ENCODE data around the gene RAD51B.

Gene RAD51B

GRCh38 chr14:68103853-68104252 is 284.3 kb downstream of the RAD51B start:
- TF ChIP-seq CTCF (IDR thresholded peaks at IDR 0.05; ENCODE audit: low read depth, low read length, missing control alignments): no peak
- no peak overlapping the region for H3K4me3 ChIP-seq (ENCODE audit: low read depth, low read length)

GRCh38 chr14:68104518-68104917 is 284.9 kb downstream of the RAD51B start:
- H3K4me3 ChIP-seq (ENCODE audit: low read depth, low read length): no peak overlapping the region
- no peak for DNase-seq (ENCODE audit: low read depth)
- TF ChIP-seq CTCF (IDR thresholded peaks at IDR 0.05; ENCODE audit: low read depth, low read length, missing control alignments): no peak

More at GRCh38 chr14:68103853-68104252, 284.3 kb downstream of the RAD51B start:
- no peak for DNase-seq (ENCODE audit: low read depth)

- no peak for TF ChIP-seq CTCF (IDR thresholded peaks at IDR 0.05; ENCODE audit: low read depth, low read length, missing control alignments)
- H3K4me3 ChIP-seq (ENCODE audit: low read depth, low read length): no peak overlapping the region
- no peak for DNase-seq (ENCODE audit: low read depth)
Measured at GRCh38 chr14:68105816-68106215, 286.2 kb downstream of the RAD51B start.

GRCh38 chr14:68106456-68106855 is 286.9 kb downstream of the RAD51B start:
- no peak overlapping the region for H3K4me3 ChIP-seq (ENCODE audit: low read depth, low read length)
- no peak for TF ChIP-seq CTCF (IDR thresholded peaks at IDR 0.05; ENCODE audit: low read depth, low read length, missing control alignments)
- DNase-seq (ENCODE audit: low read depth): no peak

GRCh38 chr14:68106905-68107304 is 287.3 kb downstream of the RAD51B start:
- no peak for DNase-seq (ENCODE audit: low read depth)
- TF ChIP-seq CTCF (IDR thresholded peaks at IDR 0.05; ENCODE audit: low read depth, low read length, missing control alignments): no peak
- H3K4me3 ChIP-seq (ENCODE audit: low read depth, low read length): no peak overlapping the region

- no peak for TF ChIP-seq CTCF (IDR thresholded peaks at IDR 0.05; ENCODE audit: low read depth, low read length, missing control alignments)
- H3K4me3 ChIP-seq (ENCODE audit: low read depth, low read length): no peak overlapping the region
- DNase-seq (ENCODE audit: low read depth): no peak
Measured at GRCh38 chr14:68109132-68109900, 289.7 kb downstream of the RAD51B start.
